ENCODE results near the gene PRKCI. TPM values are rescaled to one million over a fixed set of nuclear protein-coding genes. Genes with fewer than 3 reads are reported as not detected.

PRKCI gene
- total RNA-seq, 2 experiments from 2014 or later = 17.4 to 21.3 TPM

DNA sequence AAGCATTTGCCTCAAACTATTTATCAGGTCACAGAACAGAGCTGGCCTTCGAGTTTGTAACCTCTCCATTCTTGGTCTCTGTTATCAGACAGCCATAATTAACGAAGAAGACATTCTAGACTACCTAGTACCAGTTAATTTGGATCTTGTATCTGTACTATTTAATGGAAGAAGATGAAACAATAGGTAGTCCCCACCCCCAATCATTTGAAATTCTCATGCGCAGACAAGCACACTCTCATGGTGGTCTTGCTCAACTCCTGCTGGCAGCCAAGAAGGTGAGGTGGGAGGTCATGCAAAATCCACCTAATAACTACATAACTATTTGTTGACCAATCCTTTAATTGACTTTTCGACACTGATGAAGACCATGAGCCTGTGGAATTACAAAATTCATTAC is 132.5 kb downstream of the PRKCI start:
- Mint-ChIP-seq H3K9me3 (no peaks in the 10 kb centered on the region), H3K27ac (no peak overlapping the region), H3K36me3 (ENCODE audit: low read depth) (peaks cover 7% of the 10 kb centered on the region), H3K4me1 (ENCODE audit: low read depth) (peaks cover 33% of the 10 kb centered on the region), H3K27me3 (no peaks in the 10 kb centered on the region), H3K4me3 (no peak overlapping the region)
- POLR2A ChIA-PET = no interaction called here
- no peak for ATAC-seq
- intact Hi-C loops (cut with micrococcal nuclease) = loop anchor here (10.0 kb wide), 1 partner anchor 170 kb away; the partner anchor contains the start of gene PHC3
- no peak for DNase-seq
- CTCF ChIA-PET = no interaction called here
- TF ChIP-seq, protein P1, sequence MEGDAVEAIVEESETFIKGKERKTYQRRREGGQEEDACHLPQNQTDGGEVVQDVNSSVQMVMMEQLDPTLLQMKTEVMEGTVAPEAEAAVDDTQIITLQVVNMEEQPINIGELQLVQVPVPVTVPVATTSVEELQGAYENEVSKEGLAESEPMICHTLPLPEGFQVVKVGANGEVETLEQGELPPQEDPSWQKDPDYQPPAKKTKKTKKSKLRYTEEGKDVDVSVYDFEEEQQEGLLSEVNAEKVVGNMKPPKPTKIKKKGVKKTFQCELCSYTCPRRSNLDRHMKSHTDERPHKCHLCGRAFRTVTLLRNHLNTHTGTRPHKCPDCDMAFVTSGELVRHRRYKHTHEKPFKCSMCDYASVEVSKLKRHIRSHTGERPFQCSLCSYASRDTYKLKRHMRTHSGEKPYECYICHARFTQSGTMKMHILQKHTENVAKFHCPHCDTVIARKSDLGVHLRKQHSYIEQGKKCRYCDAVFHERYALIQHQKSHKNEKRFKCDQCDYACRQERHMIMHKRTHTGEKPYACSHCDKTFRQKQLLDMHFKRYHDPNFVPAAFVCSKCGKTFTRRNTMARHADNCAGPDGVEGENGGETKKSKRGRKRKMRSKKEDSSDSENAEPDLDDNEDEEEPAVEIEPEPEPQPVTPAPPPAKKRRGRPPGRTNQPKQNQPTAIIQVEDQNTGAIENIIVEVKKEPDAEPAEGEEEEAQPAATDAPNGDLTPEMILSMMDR (IDR thresholded peaks at IDR 0.05) = no peak

Other genes starting within 250 kb of the PRKCI start
- 1 to 10 TPM; 6.2 to 8.2 TPM for gene GPR160, start 184.4 kb upstream of the PRKCI start, total RNA-seq
- 10 to 100 TPM; 50.1 to 53.0 TPM for gene PHC3, start 40.7 kb upstream of the PRKCI start, total RNA-seq
- gene SKIL, start 135.3 kb downstream of the PRKCI start, total RNA-seq = 10 to 100 TPM; 13.2 to 14.2 TPM
- not detected for gene CLDN11, start 196.4 kb downstream of the PRKCI start, total RNA-seq